Thymus (tissue), 11 donors: ENCODE results near the gene SSBP3. TPM values are rescaled to one million over a fixed set of nuclear protein-coding genes. Genes with fewer than 3 reads are reported as not detected.
"Not testable (repeated sequence)": the region's sequence is repeated elsewhere in the genome, so short reads cannot be mapped to it uniquely, and the experiment has no call there.

Experiments
- DNase-seq, 9 donors: peaks; one replicate each; pipeline ENCODE4 v3.0.0-alpha.2; 2013; ENCODE audit warnings: low spot score in 9 of 9, low read depth in 6 of 9, missing footprints in 1 of 9
- H3K27ac ChIP-seq, 2 donors: one replicate each; pipeline ENCODE4 v1.5.1; 2013; ENCODE audit warnings: control low read depth in 1 of 2, low read depth in 1 of 2, low read length in 1 of 2, mild to moderate bottlenecking in 1 of 2, moderate library complexity in 1 of 2
- H3K27me3 ChIP-seq, 2 donors: one replicate each; pipeline ENCODE4 v1.5.1; 2013; ENCODE audit warnings: low read length in 1 of 2; ENCODE audit not compliant: control insufficient read depth in 2 of 2, insufficient read depth in 1 of 2
- H3K36me3 ChIP-seq, 2 donors: one replicate each; pipeline ENCODE4 v1.5.1; 2013; ENCODE audit warnings: low read length in 1 of 2, mild to moderate bottlenecking in 1 of 2, moderate library complexity in 1 of 2; ENCODE audit not compliant: control insufficient read depth in 2 of 2, insufficient read depth in 2 of 2
- H3K4me1 ChIP-seq, 2 donors: one replicate each; pipeline ENCODE4 v1.5.1; 2013; ENCODE audit warnings: low read length in 2 of 2; ENCODE audit not compliant: control insufficient read depth in 2 of 2, insufficient read depth in 2 of 2
- H3K4me3 ChIP-seq, 2 donors: one replicate each; pipeline ENCODE4 v1.5.1; 2013; ENCODE audit warnings: low read length in 2 of 2, control low read depth in 1 of 2, mild to moderate bottlenecking in 1 of 2
- H3K9me3 ChIP-seq, 2 donors: one replicate each; pipeline ENCODE4 v1.5.1; 2013; ENCODE audit warnings: low read length in 1 of 2, mild to moderate bottlenecking in 1 of 2; ENCODE audit not compliant: control insufficient read depth in 2 of 2, insufficient read depth in 1 of 2
- WGBS: extraction: QIAGEN DNeasy Blood & Tissue Kit; methylation state at CpG from one replicate; pipeline ENCODE4 v1.1.7; 2013; 5-methylcytosine and 5-hydroxymethylcytosine counted together
- polyA plus RNA-seq: library from polyadenylated mRNA; stranded (reverse); fragments of 200-250 nt; gene quantifications from one replicate; pipeline ENCODE4 v1.2.3, GENCODE V29; 2013
- total RNA-seq: library from RNA; stranded (reverse); fragments of 120-200 nt; gene quantifications from one replicate; pipeline ENCODE4 v1.2.4, GENCODE V29; 2013
- donor health status: healthy.

SSBP3 gene
- total and polyA plus RNA-seq, 2 donors: 36.8 to 55.7 TPM

- Histone ChIP-seq H3K27ac (peak overlapping the region in 1 of 2 donors; percentile 18), H3K36me3 (peaks cover 86 to 91% of the 10 kb centered on the region in 2 donors), H3K4me1 (peaks cover 0 to 13% of the 10 kb centered on the region in 2 donors), H3K4me3 (no peak overlapping the region), H3K9me3 (no peaks in the 10 kb centered on the region), H3K27me3 (no peaks in the 10 kb centered on the region)
- WGBS: 94% methylated on average over 3 of the region's 3 CpGs
- DNase-seq: no peak
Measured at GRCh38 chr1:54392401-54392800, 13.8 kb downstream of the SSBP3 start.

DNA sequence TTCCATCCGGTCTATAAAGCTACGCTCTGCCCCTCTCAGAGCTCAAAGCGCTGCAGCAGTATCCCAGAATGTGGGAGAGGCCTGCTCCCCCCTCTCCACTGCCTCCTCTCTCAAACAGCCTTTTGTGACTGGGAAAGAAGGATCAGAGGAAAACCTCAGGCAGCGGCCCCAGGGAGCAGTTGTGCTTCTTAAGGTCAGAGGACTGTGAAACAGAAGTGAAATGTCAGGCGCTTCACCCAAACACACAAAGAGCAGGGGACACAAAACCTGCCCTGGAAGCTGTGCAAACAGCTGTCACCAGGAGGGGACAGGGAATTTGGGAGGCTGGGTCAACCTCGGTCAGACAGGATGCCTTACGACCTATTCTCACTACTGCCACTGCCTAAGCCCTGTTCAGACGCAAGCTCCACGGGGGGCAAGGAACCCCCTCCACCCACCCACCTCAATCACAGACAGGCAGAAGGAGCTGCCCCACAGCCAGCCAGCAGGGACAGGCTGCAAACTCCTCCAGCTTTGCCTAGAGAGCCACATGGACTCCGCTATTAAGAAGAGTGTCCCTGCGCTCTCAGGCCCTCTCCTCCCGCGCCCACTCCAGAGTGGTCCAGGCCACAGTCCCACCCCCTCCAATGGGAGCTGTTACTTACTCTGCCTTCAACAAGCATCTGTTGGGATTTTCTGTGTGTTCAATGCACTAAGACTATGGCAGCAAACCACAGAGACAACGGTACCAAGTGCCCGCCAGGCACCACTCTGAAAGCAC, 14.6 kb downstream of the SSBP3 start:
- peaks cover 84 to 90% of the 10 kb centered on the region in 2 donors for H3K36me3 ChIP-seq
- WGBS: 97% methylated on average over 15 of the region's 15 CpGs
- H3K27me3 ChIP-seq: no peaks in the 10 kb centered on the region
- DNase-seq: no peak
- no peaks in the 10 kb centered on the region for H3K9me3 ChIP-seq
- peaks cover 0 to 11% of the 10 kb centered on the region in 2 donors for H3K4me1 ChIP-seq
- no peak overlapping the region for H3K27ac ChIP-seq
- no peak overlapping the region for H3K4me3 ChIP-seq

DNA sequence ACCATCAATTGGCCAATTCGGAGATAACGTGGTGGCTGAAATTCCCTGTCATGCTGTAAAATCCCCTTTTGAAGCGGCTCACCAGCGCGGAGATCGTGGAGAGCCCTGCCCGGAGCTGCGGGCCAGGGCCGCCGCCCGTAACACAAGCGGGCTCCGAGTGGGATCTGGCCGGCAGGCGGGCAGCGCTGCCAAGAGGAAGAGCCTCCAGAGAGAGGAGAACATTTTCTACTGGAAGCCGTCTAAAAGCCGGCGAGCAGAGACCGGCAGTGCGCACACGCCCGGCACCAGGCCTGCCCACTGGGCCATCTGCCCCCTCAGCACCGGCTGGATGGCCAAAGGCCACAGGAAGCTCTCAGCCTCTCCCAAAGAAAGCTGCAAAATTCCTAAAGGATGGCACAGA, 15.5 kb downstream of the SSBP3 start:
- Histone ChIP-seq H3K4me3 (no peak overlapping the region), H3K4me1 (peaks cover 0 to 12% of the 10 kb centered on the region in 2 donors), H3K36me3 (peaks cover 86 to 92% of the 10 kb centered on the region in 2 donors), H3K27ac (no peak overlapping the region), H3K9me3 (no peaks in the 10 kb centered on the region), H3K27me3 (no peaks in the 10 kb centered on the region)
- DNase-seq: no peak
- WGBS: 96% methylated on average over 24 of the region's 24 CpGs

GRCh38 chr1:54389608-54390007, 16.6 kb downstream of the SSBP3 start:
- not testable (repeated sequence) for H3K27me3 ChIP-seq, H3K9me3 ChIP-seq, DNase-seq, H3K27ac ChIP-seq, H3K4me3 ChIP-seq
- Histone ChIP-seq H3K4me1 (peaks cover 0 to 14% of the 10 kb centered on the region in 2 donors), H3K36me3 (peaks cover 89 to 95% of the 10 kb centered on the region in 2 donors)
- over 99% methylated on average over 2 of the region's 2 CpGs for WGBS

- DNase-seq: no peak
- Histone ChIP-seq H3K27me3 (no peaks in the 10 kb centered on the region), H3K36me3 (peaks cover 81 to 85% of the 10 kb centered on the region in 2 donors), H3K9me3 (no peaks in the 10 kb centered on the region), H3K27ac (no peak overlapping the region), H3K4me1 (peaks cover 0 to 14% of the 10 kb centered on the region in 2 donors), H3K4me3 (no peak overlapping the region)
- WGBS: 98% methylated on average over 5 of the region's 5 CpGs
Measured at GRCh38 chr1:54387419-54387818, 18.8 kb downstream of the SSBP3 start.

DNA sequence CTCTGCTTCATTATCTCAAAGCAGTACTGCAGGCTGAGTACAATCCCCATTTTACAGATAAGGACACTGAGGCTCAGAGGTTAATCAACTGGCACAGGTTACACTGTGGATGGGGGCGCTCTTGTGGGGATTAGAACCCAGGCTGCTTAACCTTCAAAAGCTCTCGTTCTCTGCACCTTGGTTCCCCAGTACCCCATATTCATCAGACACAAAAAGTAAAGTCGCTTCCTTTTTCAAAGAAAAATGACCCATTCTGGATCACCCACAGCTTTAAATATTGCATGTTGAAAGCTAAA, 20.5 kb downstream of the SSBP3 start:
- no peak overlapping the region for H3K27ac ChIP-seq
- 86% methylated on average over 3 of the region's 3 CpGs for whole genome bisulfite sequencing
- no peak overlapping the region for H3K4me3 ChIP-seq
- H3K36me3 ChIP-seq: peaks cover 77 to 80% of the 10 kb centered on the region in 2 donors
- no peaks in the 10 kb centered on the region for H3K9me3 ChIP-seq
- H3K27me3 ChIP-seq: no peaks in the 10 kb centered on the region
- no peak for DNase-seq
- peaks cover 0 to 21% of the 10 kb centered on the region in 2 donors for H3K4me1 ChIP-seq

GRCh38 chr1:54384918-54385726, 21.1 kb downstream of the SSBP3 start:
- DNase-seq: no peak
- Histone ChIP-seq H3K9me3 (no peaks in the 10 kb centered on the region), H3K27me3 (no peaks in the 10 kb centered on the region), H3K4me1 (peaks cover 0 to 27% of the 10 kb centered on the region in 2 donors), H3K36me3 (peaks cover 74 to 80% of the 10 kb centered on the region in 2 donors), H3K4me3 (no peak overlapping the region), H3K27ac (no peak overlapping the region)
- 72% methylated on average over 7 of the region's 7 CpGs for WGBS

DNA sequence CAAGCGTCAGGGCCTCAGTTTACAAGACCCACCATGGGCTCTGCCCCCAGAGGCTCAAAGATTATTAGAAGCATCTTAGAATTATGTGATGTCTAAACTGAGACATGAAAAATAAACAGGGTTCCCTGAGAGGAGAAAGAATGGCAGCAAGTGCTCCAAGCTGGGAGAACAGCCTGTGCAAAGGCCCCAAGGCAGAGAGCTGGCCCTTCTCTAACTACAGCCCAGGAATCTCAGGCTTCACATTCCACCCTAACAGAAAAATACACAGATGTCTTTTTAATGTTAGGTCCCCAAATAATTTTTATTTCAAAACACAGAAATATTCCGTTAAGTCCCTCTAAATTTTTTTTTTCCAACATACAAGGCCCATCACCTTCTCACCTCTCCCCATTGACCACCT, 21.7 kb downstream of the SSBP3 start:
- Histone ChIP-seq H3K27me3 (no peaks in the 10 kb centered on the region), H3K36me3 (peaks cover 75 to 82% of the 10 kb centered on the region in 2 donors), H3K4me1 (peaks cover 3 to 33% of the 10 kb centered on the region in 2 donors), H3K27ac (no peak overlapping the region), H3K9me3 (no peaks in the 10 kb centered on the region), H3K4me3 (no peak overlapping the region)
- WGBS: over 99% methylated on average over 2 of the region's 2 CpGs
- no peak for DNase-seq

GRCh38 chr1:54381524-54381923, 24.7 kb downstream of the SSBP3 start:
- no peak overlapping the region for H3K27ac ChIP-seq
- H3K9me3 ChIP-seq: no peaks in the 10 kb centered on the region
- no peak for DNase-seq
- no peaks in the 10 kb centered on the region for H3K27me3 ChIP-seq
- peaks cover 76 to 79% of the 10 kb centered on the region in 2 donors for H3K36me3 ChIP-seq
- H3K4me3 ChIP-seq: no peak overlapping the region
- 91% methylated on average over 4 of the region's 4 CpGs for WGBS
- peaks cover 21 to 53% of the 10 kb centered on the region in 2 donors for H3K4me1 ChIP-seq
